SJCRH30 (cell line): ENCODE data around the gene WDR7. TPM values are rescaled to one million over a fixed set of nuclear protein-coding genes. Genes with fewer than 3 reads are reported as not detected.

ENCODE experiments used
- DNase-seq, 2 experiments: peaks; one replicate each; pipeline ENCODE4 v3.0.0-alpha.2; 2015 to 2020
- H3K27ac ChIP-seq: fragments of 250-450 bp; sonication (Bioruptor Pico); 2 replicates; pipeline ENCODE4 v1.5.1; 2020; ENCODE audit warnings: mild to moderate bottlenecking, moderate library complexity
- H3K27me3 ChIP-seq: fragments of 250-450 bp; sonication (Bioruptor Pico); 2 replicates; pipeline ENCODE4 v1.5.1; 2020; ENCODE audit warnings: mild to moderate bottlenecking, moderate library complexity
- H3K36me3 ChIP-seq: fragments of 250-450 bp; sonication (Bioruptor Pico); 2 replicates; pipeline ENCODE4 v1.5.1; 2020; ENCODE audit warnings: mild to moderate bottlenecking, moderate library complexity
- H3K4me1 ChIP-seq: fragments of 250-450 bp; sonication (Bioruptor Pico); 2 replicates; pipeline ENCODE4 v1.5.1; 2020; ENCODE audit warnings: mild to moderate bottlenecking, moderate library complexity
- H3K4me3 ChIP-seq: fragments of 250-450 bp; sonication (Bioruptor Pico); 2 replicates; pipeline ENCODE4 v1.5.1; 2020; ENCODE audit warnings: mild to moderate bottlenecking, moderate library complexity
- H3K9me3 ChIP-seq: fragments of 250-450 bp; sonication (Bioruptor Pico); replicated peaks from 2 replicates; pipeline ENCODE4 v1.5.1; 2020; ENCODE audit warnings: mild to moderate bottlenecking, moderate library complexity
- total RNA-seq: library from RNA; depleted of rRNA; stranded (reverse); fragments of >200 nt; shearing (Covaris generic); gene quantifications from 2 replicates; pipeline ENCODE4 v1.2.3, GENCODE V29; 2014; rRNA removed

Gene WDR7
- total RNA-seq, 1 experiment from 2014 or later = 9.8 TPM

- H3K4me3 ChIP-seq = no peak overlapping the region
- H3K9me3 ChIP-seq = no peaks in the 10 kb centered on the region
- no peaks in the 10 kb centered on the region for H3K4me1 ChIP-seq
- no peaks in the 10 kb centered on the region for H3K27me3 ChIP-seq
- no peak overlapping the region for H3K27ac ChIP-seq
- no peak for DNase-seq
- no peaks in the 10 kb centered on the region for H3K36me3 ChIP-seq
Measured at GRCh38 chr18:57085371-57085770, 434.2 kb downstream of the WDR7 start.

- Histone ChIP-seq H3K4me3 (no peak overlapping the region), H3K4me1 (no peaks in the 10 kb centered on the region)
- no peak for DNase-seq
Measured at GRCh38 chr18:57086163-57086562, 435.0 kb downstream of the WDR7 start.

More at GRCh38 chr18:57086163-57086562, 435.0 kb downstream of the WDR7 start:
- Histone ChIP-seq H3K27ac (no peak overlapping the region), H3K36me3 (no peaks in the 10 kb centered on the region), H3K9me3 (no peaks in the 10 kb centered on the region), H3K27me3 (no peaks in the 10 kb centered on the region)

Other genes with a start within 250 kb of the WDR7 start
- gene TXNL1, start 12.8 kb upstream of the WDR7 start, total RNA-seq = 57.8 and 63.0 TPM in 2 replicates